Esophagus muscularis mucosa (tissue), 4 donors: ENCODE measurements around the gene RARRES1.

Experiments used
- CTCF ChIP-seq, 3 experiments: fragments of 200-600 bp in 2 of 3; fragments of 450-650 bp in 1 of 3; sonication (generic) in 2 of 3; IDR thresholded peaks; one replicate each; pipeline ENCODE4 v1.5.1; 2017 to 2019; ENCODE audit warnings: antibody characterized with exemption in 3 of 3, mild to moderate bottlenecking in 2 of 3, moderate library complexity in 1 of 3
- EP300 ChIP-seq: sonication (generic); formaldehyde crosslinking; IDR thresholded peaks from one replicate; pipeline ENCODE4 v1.6.1; 2017; ENCODE audit warnings: antibody characterized with exemption
- POLR2A ChIP-seq: fragments of 450-650 bp; IDR thresholded peaks from one replicate; pipeline ENCODE4 v1.6.1; 2017; ENCODE audit warnings: antibody characterized with exemption, moderate library complexity, mild to moderate bottlenecking, low read depth

- TF ChIP-seq EP300, result no peak
- no peak for TF ChIP-seq POLR2A
- TF ChIP-seq CTCF (IDR thresholded peaks at IDR 0.05), result no peak
Measured at GRCh38 chr3:158777161-158777873, 45.1 kb upstream of the RARRES1 start.
